Subcutaneous abdominal adipose tissue (tissue), 5 donors: ENCODE data around the gene ELOVL6.
"Not testable (repeated sequence)": the region's sequence is repeated elsewhere in the genome, so short reads cannot be mapped to it uniquely, and the experiment has no call there.

Source experiments
- H3K27ac ChIP-seq: one replicate; pipeline ENCODE4 v1.7.0; 2013; ENCODE audit warnings: low read depth, mild to moderate bottlenecking, inconsistent platforms, low read length, moderate library complexity
- H3K27me3 ChIP-seq, 5 donors: one replicate each; pipeline ENCODE4 v1.7.0; 2013; ENCODE audit warnings: low read length in 5 of 5, inconsistent platforms in 1 of 5; ENCODE audit not compliant: control insufficient read depth in 5 of 5, insufficient read depth in 4 of 5
- H3K36me3 ChIP-seq, 5 donors: one replicate each; pipeline ENCODE4 v1.7.0; 2013; ENCODE audit warnings: low read length in 5 of 5; ENCODE audit not compliant: control insufficient read depth in 5 of 5, insufficient read depth in 5 of 5
- H3K4me1 ChIP-seq, 5 donors: one replicate each; pipeline ENCODE4 v1.7.0; 2013; ENCODE audit warnings: low read length in 5 of 5, mild to moderate bottlenecking in 3 of 5, moderate library complexity in 1 of 5; ENCODE audit not compliant: control insufficient read depth in 5 of 5, insufficient read depth in 5 of 5
- H3K4me3 ChIP-seq, 5 donors: one replicate each; pipeline ENCODE4 v1.7.0; 2013; ENCODE audit warnings: low read length in 5 of 5, low read depth in 1 of 5
- H3K9ac ChIP-seq, 5 donors: one replicate each; pipeline ENCODE4 v1.7.0; 2013; ENCODE audit warnings: low read length in 5 of 5, mild to moderate bottlenecking in 4 of 5, moderate library complexity in 3 of 5
- H3K9me3 ChIP-seq, 5 donors: one replicate each; pipeline ENCODE4 v1.7.0; 2013; ENCODE audit warnings: low read length in 5 of 5; ENCODE audit not compliant: control insufficient read depth in 5 of 5
- donor health status: healthy.
- donor health status: healthy.
- donor health status: healthy.
- donor health status: healthy.
- donor health status: healthy.

ELOVL6 gene

DNA sequence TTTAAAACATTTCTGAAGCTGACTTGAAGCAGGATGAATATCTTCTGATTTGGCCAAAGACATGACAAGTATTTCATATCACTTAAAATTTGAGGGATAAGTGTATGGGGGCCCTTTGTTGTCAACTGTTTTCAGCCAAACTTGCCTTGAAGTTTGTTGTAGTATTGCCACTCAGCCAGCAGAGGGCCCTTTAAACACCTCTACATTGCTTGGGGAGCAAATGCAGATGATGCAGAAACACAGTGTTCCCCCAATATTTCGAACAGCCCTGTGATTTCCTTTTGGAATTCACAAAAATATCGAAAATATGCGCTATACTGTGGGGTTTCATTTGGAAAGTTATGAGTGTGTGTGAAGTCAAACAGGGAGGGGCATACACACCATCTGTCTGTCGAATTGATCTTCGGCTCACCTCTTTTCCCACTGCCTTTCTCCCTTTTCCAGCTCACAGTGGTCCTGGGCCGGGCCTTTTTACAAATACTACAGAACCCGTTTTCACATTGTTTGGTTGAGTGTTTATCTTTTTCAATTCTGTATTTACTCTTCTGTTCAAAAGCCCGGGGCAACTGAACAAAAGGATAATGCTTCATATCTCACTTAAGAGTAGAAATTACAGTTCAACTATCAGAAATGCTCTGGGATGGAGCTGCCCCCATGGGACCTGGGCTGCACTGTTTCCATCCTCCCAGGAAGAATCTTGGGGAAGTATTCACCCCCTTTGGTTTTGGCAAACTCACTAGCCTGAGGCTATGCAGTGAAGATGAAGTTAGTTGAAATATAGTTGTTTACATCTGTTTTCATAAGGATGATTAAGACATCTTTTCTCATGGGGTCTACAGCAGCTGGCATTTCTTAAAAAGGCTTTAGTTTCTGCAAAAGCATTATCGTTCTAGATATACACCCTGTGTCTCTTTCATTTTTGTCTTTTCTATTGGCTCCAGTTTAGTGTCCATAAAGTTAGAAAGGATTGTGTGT, 148.2 kb downstream of the ELOVL6 start:
- H3K9ac ChIP-seq: no peak overlapping the region
- H3K36me3 ChIP-seq: peaks cover 0 to 10% (median 0%) of the 10 kb centered on the region in 5 donors
- H3K27ac ChIP-seq: no peak overlapping the region
- H3K27me3 ChIP-seq: no peaks in the 10 kb centered on the region
- no peak overlapping the region for H3K4me3 ChIP-seq
- H3K9me3 ChIP-seq: no peaks in the 10 kb centered on the region
- no peaks in the 10 kb centered on the region for H3K4me1 ChIP-seq

GRCh38 chr4:110046588-110047049, 151.8 kb downstream of the ELOVL6 start:
- Histone ChIP-seq H3K27ac (no peak overlapping the region), H3K9me3 (no peaks in the 10 kb centered on the region), H3K27me3 (peaks cover 0 to 4% (median 0%) of the 10 kb centered on the region in 5 donors), H3K4me3 (no peak overlapping the region), H3K4me1 (peaks cover 0 to 7% (median 5%) of the 10 kb centered on the region in 5 donors), H3K9ac (no peak overlapping the region), H3K36me3 (peaks cover 0 to 10% (median 0%) of the 10 kb centered on the region in 5 donors)

DNA sequence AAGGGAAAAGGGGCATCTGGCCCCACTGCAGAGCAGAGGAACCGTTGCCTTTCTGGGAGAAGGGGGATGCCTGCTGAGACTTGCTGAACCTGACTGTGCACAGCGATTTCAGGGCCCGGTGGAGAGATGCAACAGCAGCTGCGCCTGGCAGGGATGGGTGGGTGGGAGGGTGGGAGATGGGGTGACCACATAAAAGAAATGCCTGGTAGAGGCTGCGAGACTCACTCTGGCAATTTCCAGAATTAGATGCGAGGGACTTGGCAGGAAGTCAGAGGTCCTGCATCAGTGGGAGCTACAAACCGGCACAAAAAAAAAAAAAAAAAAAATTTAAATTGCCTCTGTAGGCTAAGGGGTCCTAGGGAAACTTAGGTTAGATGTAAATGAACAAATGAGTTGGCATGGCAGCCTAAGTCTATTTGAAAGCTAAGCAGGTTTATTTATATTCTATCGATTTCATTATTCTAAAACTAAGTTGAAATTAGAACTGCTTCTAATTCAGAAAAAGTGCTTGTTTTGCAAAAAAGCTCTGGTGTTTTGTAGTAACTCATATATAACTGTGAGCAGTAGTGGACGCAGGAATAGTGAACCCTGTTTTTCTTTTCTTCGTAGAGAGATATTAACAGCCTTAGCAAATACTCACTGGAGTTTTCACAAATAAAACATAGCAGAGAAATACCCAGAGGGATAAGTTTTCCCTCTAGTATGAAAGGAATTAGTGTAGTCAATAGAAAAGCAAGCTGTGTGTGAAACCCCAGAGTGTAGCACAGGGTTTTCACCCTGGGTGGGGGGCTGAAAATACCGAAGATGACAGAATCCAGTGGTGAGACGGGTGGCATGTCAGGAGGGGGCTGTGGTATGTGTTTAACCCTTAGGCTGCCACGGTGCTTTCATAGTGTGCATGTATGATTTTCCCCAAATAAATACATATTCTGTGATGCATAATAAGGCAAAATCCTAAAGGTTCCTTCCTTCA, 155.6 kb downstream of the ELOVL6 start:
- no peak overlapping the region for H3K9ac ChIP-seq
- no peaks in the 10 kb centered on the region for H3K9me3 ChIP-seq
- H3K27me3 ChIP-seq: peaks cover 0 to 4% (median 0%) of the 10 kb centered on the region in 5 donors
- H3K36me3 ChIP-seq: no peaks in the 10 kb centered on the region
- no peak overlapping the region for H3K27ac ChIP-seq
- H3K4me1 ChIP-seq: peaks cover 0 to 7% (median 5%) of the 10 kb centered on the region in 5 donors
- H3K4me3 ChIP-seq: no peak overlapping the region

- no peak overlapping the region for H3K4me3 ChIP-seq
- peaks cover 0 to 7% (median 0%) of the 10 kb centered on the region in 5 donors for H3K27me3 ChIP-seq
- H3K9me3 ChIP-seq: no peaks in the 10 kb centered on the region
- H3K36me3 ChIP-seq: no peaks in the 10 kb centered on the region
- H3K4me1 ChIP-seq: peaks cover 0 to 7% (median 5%) of the 10 kb centered on the region in 5 donors
- H3K9ac ChIP-seq: no peak overlapping the region
- H3K27ac ChIP-seq: no peak overlapping the region
These were observed 156.7 kb downstream of the ELOVL6 start for GRCh38 chr4:110041735-110042134.

DNA sequence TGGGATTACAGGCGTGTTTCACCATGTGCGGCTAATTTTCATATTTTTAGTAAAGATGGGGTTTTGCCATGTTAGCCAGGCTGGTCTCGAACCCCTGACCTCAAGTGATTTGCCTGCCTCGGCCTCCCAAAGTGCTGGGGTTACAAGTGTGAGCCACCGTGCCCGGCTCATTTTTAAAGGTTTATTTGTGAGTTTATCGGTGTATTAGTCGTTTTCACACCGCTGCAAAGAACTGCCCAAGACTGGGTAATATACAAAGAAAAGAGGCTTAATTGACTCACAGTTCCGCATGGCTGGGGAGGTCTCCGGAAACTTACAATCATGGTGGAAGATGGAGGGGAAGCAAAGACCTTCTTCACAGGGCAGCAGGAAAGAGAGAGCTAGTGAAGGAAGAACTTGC, 159.3 kb downstream of the ELOVL6 start:
- H3K36me3 ChIP-seq, H3K9me3 ChIP-seq, H3K9ac ChIP-seq, H3K27ac ChIP-seq, H3K4me1 ChIP-seq, H3K27me3 ChIP-seq, H3K4me3 ChIP-seq: not testable (repeated sequence)

- no peaks in the 10 kb centered on the region for H3K36me3 ChIP-seq
- no peak overlapping the region for H3K27ac ChIP-seq
- H3K9me3 ChIP-seq: no peaks in the 10 kb centered on the region
- no peaks in the 10 kb centered on the region for H3K4me1 ChIP-seq
- peaks cover 0 to 6% (median 0%) of the 10 kb centered on the region in 5 donors for H3K27me3 ChIP-seq
- H3K4me3 ChIP-seq: no peak overlapping the region
- no peak overlapping the region for H3K9ac ChIP-seq
These were observed 164.4 kb downstream of the ELOVL6 start for GRCh38 chr4:110034026-110034393.

- Histone ChIP-seq H3K4me3 (no peak overlapping the region), H3K9me3 (no peaks in the 10 kb centered on the region), H3K27ac (no peak overlapping the region), H3K27me3 (peaks cover 0 to 6% (median 0%) of the 10 kb centered on the region in 5 donors), H3K4me1 (no peaks in the 10 kb centered on the region), H3K36me3 (no peaks in the 10 kb centered on the region), H3K9ac (no peak overlapping the region)
These were observed 164.9 kb downstream of the ELOVL6 start for GRCh38 chr4:110033355-110034025.

- H3K27ac ChIP-seq: no peak overlapping the region
- H3K4me1 ChIP-seq: no peaks in the 10 kb centered on the region
- H3K9ac ChIP-seq: no peak overlapping the region
- no peaks in the 10 kb centered on the region for H3K36me3 ChIP-seq
- no peaks in the 10 kb centered on the region for H3K9me3 ChIP-seq
- H3K4me3 ChIP-seq: no peak overlapping the region
- H3K27me3 ChIP-seq: peaks cover 0 to 6% (median 0%) of the 10 kb centered on the region in 5 donors
These were observed 165.8 kb downstream of the ELOVL6 start for GRCh38 chr4:110032603-110033002.

DNA sequence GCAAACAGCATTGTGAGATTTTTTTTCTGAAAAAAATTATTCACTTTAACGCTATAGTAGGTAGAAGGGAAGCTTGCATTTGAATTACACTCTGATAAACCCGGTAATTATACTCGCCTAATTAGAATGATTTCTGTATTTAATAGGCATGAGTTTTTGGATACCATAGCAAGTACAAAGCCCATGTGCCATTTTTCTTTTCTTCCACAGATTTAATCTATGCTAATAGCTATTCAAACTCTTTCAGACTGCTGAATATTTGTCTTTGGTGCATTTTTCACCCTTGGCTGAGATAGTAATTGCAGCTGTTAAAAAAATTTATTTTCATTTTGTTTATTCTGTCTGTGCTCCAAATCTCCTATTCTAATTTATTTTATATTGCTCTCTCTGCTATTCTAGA, 172.7 kb downstream of the ELOVL6 start:
- H3K27ac ChIP-seq: no peak overlapping the region
- H3K36me3 ChIP-seq: no peaks in the 10 kb centered on the region
- no peak overlapping the region for H3K9ac ChIP-seq
- peaks cover 0 to 4% (median 0%) of the 10 kb centered on the region in 5 donors for H3K27me3 ChIP-seq
- no peak overlapping the region for H3K4me3 ChIP-seq
- no peaks in the 10 kb centered on the region for H3K4me1 ChIP-seq
- no peaks in the 10 kb centered on the region for H3K9me3 ChIP-seq
